K562 (cell line): Measurements from ENCODE around the gene ALPK1. TPM values are rescaled to one million over a fixed set of nuclear protein-coding genes. Genes with fewer than 3 reads are reported as not detected.

ENCODE experiments used
- ATAC-seq: fragments of 200-7000 bp; cut with Tn5 transposase; 3 replicates; pipeline ENCODE4 v1.9.1; 2020; ENCODE audit warnings: moderate library complexity
- BruUV-seq: library from RNA; stranded (reverse); fragments of 400-500 nt; replicated peaks from 2 replicates; lab custom pipeline; 2021; lab: Mats Ljungman, UMichigan
- CTCF ChIA-PET: fragments of 300-600 bp; formaldehyde crosslinking; extraction: SDS; loops from one replicate; lab custom pipeline; 2021; ENCODE audit warnings: low intra/inter-chr PET ratio; lab: Yijun Ruan, JAX
- POLR2A ChIA-PET: fragments of 300-600, 350-650 bp; sonication (Branson Sonifier 250); formaldehyde crosslinking; extraction: SDS; loops from one replicate; lab custom pipeline; 2021; ENCODE audit warnings: antibody characterized with exemption, inconsistent platforms; lab: Yijun Ruan, JAX
- DNase-seq, 4 experiments: peaks; one replicate each; pipeline versions ENCODE4 v3.0.0 to v3.0.0-alpha.2; 2011 to 2018; ENCODE audit warnings: low spot score in 3 of 4, mixed read lengths in 3 of 4; ENCODE audit errors: extremely low read depth in 1 of 4
- FAIRE-seq: peaks from 2 replicates; lab custom pipeline; 2011; peaks lifted over from hg19 to GRCh38; lab: Jason Lieb, UNC
- H2AFZ ChIP-seq: 2 replicates; pipeline ENCODE4 v1.6.0; 2011; ENCODE audit warnings: low read depth, low read length, control low read depth, inconsistent platforms
- H3K27ac ChIP-seq: fragments of 200-600 bp; 3 replicates; pipeline ENCODE4 v1.8.0; 2011; ENCODE audit warnings: low read depth, mild to moderate bottlenecking, control low read depth, inconsistent platforms, low read length, moderate library complexity, mixed read lengths; ENCODE audit errors: extremely low read depth
- H3K27me3 ChIP-seq, 2 experiments: fragments of 300-600 bp in 1 of 2; 2 replicates in 1 of 2; 3 replicates in 1 of 2; pipeline versions ENCODE4 v1.6.0 to v1.8.0; 2011; ENCODE audit warnings: inconsistent platforms in 2 of 2, low read length in 2 of 2, mild to moderate bottlenecking in 1 of 2, mixed read lengths in 1 of 2, moderate library complexity in 1 of 2; ENCODE audit not compliant: control insufficient read depth in 2 of 2, insufficient read depth in 2 of 2
- H3K36me3 ChIP-seq: fragments of 300-600 bp; 3 replicates; pipeline ENCODE4 v1.8.0; 2011; ENCODE audit warnings: mild to moderate bottlenecking, low read length, inconsistent platforms; ENCODE audit not compliant: control insufficient read depth, insufficient read depth
- H3K4me1 ChIP-seq, 2 experiments: fragments of 200-600 bp in 1 of 2; replicated peaks in 1 of 2; 2 replicates in 1 of 2; 3 replicates in 1 of 2; pipeline versions ENCODE4 v1.5.1 to v1.8.0; 2011; ENCODE audit warnings: inconsistent platforms in 2 of 2, low read length in 2 of 2, mild to moderate bottlenecking in 1 of 2, mixed read lengths in 1 of 2, moderate library complexity in 1 of 2; ENCODE audit not compliant: control insufficient read depth in 2 of 2, insufficient read depth in 2 of 2
- H3K4me2 ChIP-seq: 2 replicates; pipeline ENCODE4 v1.6.1; 2011; ENCODE audit warnings: low read length, control low read depth, inconsistent platforms, mixed read lengths; ENCODE audit not compliant: insufficient read depth
- H3K4me3 ChIP-seq: fragments of 200-600 bp; sonication (generic), shearing (Covaris generic); 2 replicates; pipeline ENCODE4 v1.5.1; 2016; ENCODE audit warnings: control low read depth, inconsistent platforms
- H3K79me2 ChIP-seq: fragments of 200-600 bp; 3 replicates; pipeline ENCODE4 v1.8.0; 2011; ENCODE audit warnings: low read length, inconsistent platforms; ENCODE audit not compliant: control insufficient read depth, insufficient read depth
- H3K9ac ChIP-seq, 2 experiments: 2 replicates each; pipeline versions ENCODE4 v1.6.0 to v1.6.1; 2011; ENCODE audit warnings: low read depth in 2 of 2, low read length in 2 of 2, control low read depth in 1 of 2, inconsistent platforms in 1 of 2, mild to moderate bottlenecking in 1 of 2, mixed read lengths in 1 of 2; ENCODE audit not compliant: insufficient read depth in 1 of 2
- H3K9me1 ChIP-seq: one replicate; pipeline ENCODE4 v1.6.0; 2011; ENCODE audit warnings: inconsistent platforms, mild to moderate bottlenecking, low read length, moderate library complexity; ENCODE audit not compliant: control insufficient read depth, insufficient read depth
- H3K9me3 ChIP-seq: replicated peaks from 2 replicates; pipeline ENCODE4 v1.5.1; 2011; ENCODE audit warnings: low read depth, low read length, inconsistent platforms; ENCODE audit not compliant: control insufficient read depth, insufficient read depth
- H4K20me1 ChIP-seq: replicated peaks from 2 replicates; pipeline ENCODE4 v1.6.1; 2011; ENCODE audit warnings: low read length, inconsistent platforms, mixed read lengths; ENCODE audit not compliant: control insufficient read depth, insufficient read depth
- COPS2 ChIP-seq: fragments of 450-650 bp; conservative IDR thresholded peaks from 2 replicates; pipeline ENCODE4 v1.6.1; 2016; ENCODE audit warnings: mild to moderate bottlenecking, moderate library complexity
- E2F8 ChIP-seq: fragments of 450-650 bp; IDR thresholded peaks from 2 replicates; pipeline ENCODE4 v1.7.1; 2018; ENCODE audit warnings: mild to moderate bottlenecking, low read depth; ENCODE audit not compliant: partially characterized antibody
- EZH2 ChIP-seq: IDR thresholded peaks from 2 replicates; pipeline ENCODE4 v1.6.1; 2012; ENCODE audit warnings: low read depth, mild to moderate bottlenecking, inconsistent platforms, low read length, borderline replicate concordance
- FOSL1 ChIP-seq: fragments of 200-800 bp; sonication (Bioruptor generic); conservative IDR thresholded peaks from 2 replicates; pipeline ENCODE4 v1.6.1; 2016; ENCODE audit warnings: missing genetic modification characterization, missing compliant biosample characterization
- HINFP ChIP-seq: fragments of 450-650 bp; conservative IDR thresholded peaks from 2 replicates; pipeline ENCODE4 v1.6.1; 2016; ENCODE audit warnings: missing genetic modification characterization, low read depth, mild to moderate bottlenecking, control low read depth, missing compliant biosample characterization
- KLF1 ChIP-seq: fragments of 450-650 bp; IDR thresholded peaks from 2 replicates; pipeline ENCODE4 v1.6.1; 2016; ENCODE audit warnings: missing genetic modification characterization, missing compliant biosample characterization
- MIER1 ChIP-seq: fragments of 450-650 bp; IDR thresholded peaks from 2 replicates; pipeline ENCODE4 v1.6.1; 2016; ENCODE audit warnings: antibody characterized with exemption, mild to moderate bottlenecking, low read depth
- NCOA6 ChIP-seq: fragments of 450-650 bp; IDR thresholded peaks from 2 replicates; pipeline ENCODE4 v1.6.1; 2017; ENCODE audit warnings: mild to moderate bottlenecking
- RUNX1 ChIP-seq: sonication (generic); IDR thresholded peaks from 2 replicates; pipeline ENCODE4 v1.6.1; 2016; ENCODE audit warnings: antibody characterized with exemption, low read depth
- SETDB1 ChIP-seq: IDR thresholded peaks from one replicate; pipeline ENCODE4 v1.6.1; 2012; ENCODE audit warnings: low read length, control low read depth, inconsistent platforms
- STAG1 ChIP-seq: sonication (generic); formaldehyde crosslinking; IDR thresholded peaks from 2 replicates; pipeline ENCODE4 v1.5.0; 2020; ENCODE audit warnings: missing genetic modification reagents, borderline replicate concordance
- STAT5A ChIP-seq: IDR thresholded peaks from 2 replicates; pipeline ENCODE4 v1.6.1; 2012; ENCODE audit warnings: low read length, inconsistent platforms, borderline replicate concordance
- ZKSCAN8 ChIP-seq: fragments of 200-800 bp; sonication (Bioruptor generic); IDR thresholded peaks from 2 replicates; pipeline ENCODE4 v1.6.1; 2016; ENCODE audit warnings: missing genetic modification characterization, missing compliant biosample characterization
- WGBS: fragments of 100-300 bp; shearing (Covaris generic); methylation state at CpG from one replicate; pipeline ENCODE4 v1.1.6; 2016; ENCODE audit warnings: low coverage, mixed read lengths; ENCODE audit not compliant: insufficient coverage; ENCODE audit errors: missing lambda C conversion rate; 5-methylcytosine and 5-hydroxymethylcytosine counted together
- in situ Hi-C: fragments of 300-500 bp; cut with MboI; formaldehyde crosslinking; loops from 4 replicates; pipeline ENCODE4 v1.15.0; 2018; ENCODE audit warnings: inconsistent platforms, mixed read lengths
- intact Hi-C: fragments of 100-400 bp; cut with micrococcal nuclease; formaldehyde crosslinking; loops from 2 replicates; pipeline ENCODE4 v1.14.2; 2022
- polyA plus RNA-seq, 8 experiments: library from polyadenylated mRNA; depleted of rRNA in 4 of 8; stranded (reverse) in 5 of 8; unstranded in 3 of 8; fragments of >200 nt; fragmentation: Nextera tagmentation in 2 of 8; fragmentation: Illumina TruSeq in 1 of 8; extraction: Ambion mirVana in 2 of 8; extraction: Trizol in 1 of 8; gene quantifications; 2 replicates each; pipeline versions ENCODE4 v1.2.1 to v1.2.3, GENCODE V29; 2011 to 2014; ENCODE audit warnings: inconsistent platforms in 1 of 8, missing spikeins in 1 of 8
- total RNA-seq, 7 experiments: library from RNA; depleted of rRNA in 6 of 7; stranded (reverse); fragments of >200 nt in 6 of 7; fragmentation: Illumina TruSeq in 2 of 7; extraction: Trizol in 2 of 7; gene quantifications; 2 replicates each; pipeline versions ENCODE4 v1.2.1 to v1.2.3, GENCODE V29; 2011 to 2021; ENCODE audit warnings: low replicate concordance in 1 of 7
- TF ChIP-seq, protein P1 (sequence below): sonication (generic); formaldehyde crosslinking; IDR thresholded peaks from 2 replicates; pipeline ENCODE4 v1.8.0; 2023; ENCODE audit warnings: mild to moderate bottlenecking, missing genetic modification reagents

ALPK1 gene
- total and polyA plus RNA-seq, 9 of the 15 experiments (the other 6 are each of a cell fraction or from before 2014, with no cell fraction given), result 2.3 to 6.9 (median 4.6) TPM

GRCh38 chr4:112449708-112450107 lies 152.5 kb downstream of the ALPK1 start (continued):
- TF ChIP-seq EZH2 (no peak), ZKSCAN8 (CRISPR knock-in tag) (no peak)

DNA sequence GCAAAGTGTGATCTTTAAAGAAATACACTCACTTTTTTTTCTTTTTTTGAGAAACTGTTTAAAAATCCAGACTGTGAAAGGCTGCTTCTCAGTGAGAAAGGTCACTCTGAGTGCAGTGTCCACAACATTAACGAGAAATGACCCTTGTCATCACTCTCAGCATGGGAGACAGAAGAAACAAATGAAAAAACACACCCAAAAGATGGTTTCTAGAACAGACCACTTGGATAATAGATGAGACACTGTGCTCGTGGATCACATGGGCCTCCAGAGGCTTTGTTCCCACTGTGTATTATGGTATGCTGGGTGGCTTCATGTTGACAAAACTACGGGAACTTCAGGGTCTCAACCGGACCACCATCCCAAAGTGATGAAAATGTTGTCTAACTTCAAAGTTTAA lies 153.9 kb downstream of the ALPK1 start:
- ATAC-seq, result no peak
- FAIRE-seq, result no peak
- Histone ChIP-seq H3K4me1 (no peaks in the 10 kb centered on the region), H3K4me2 (no peak overlapping the region), H3K4me3 (no peak overlapping the region), H3K27me3 (no peaks in the 10 kb centered on the region; a peak in 1 of 5 replicates), H3K9ac (no peak overlapping the region), H3K9me3 (no peaks in the 10 kb centered on the region), H3K9me1 (no peaks in the 10 kb centered on the region), H3K27ac (no peak overlapping the region), H4K20me1 (no peaks in the 10 kb centered on the region), H3K36me3 (no peaks in the 10 kb centered on the region), H3K79me2 (no peaks in the 10 kb centered on the region), H2AFZ (no peak overlapping the region)
- POLR2A ChIA-PET, result no interaction called here
- WGBS, result 2% methylated on average over 4 of the region's 4 CpGs
- intact Hi-C loops (no loop called here), in situ Hi-C loops (no loop called here)
- DNase-seq, result no peak
- CTCF ChIA-PET, result no interaction called here
- BruUV-seq, result no TSS peak
- TF ChIP-seq RUNX1 (no peak), E2F8 (no peak), NCOA6 (no peak), KLF1 (tag) (no peak), FOSL1 (tag) (no peak), STAG1 (CRISPR knock-in tag) (no peak), STAT5A (no peak), COPS2 (no peak), HINFP (tag) (no peak), SETDB1 (no peak), MIER1 (no peak)
- TF ChIP-seq, protein P1, sequence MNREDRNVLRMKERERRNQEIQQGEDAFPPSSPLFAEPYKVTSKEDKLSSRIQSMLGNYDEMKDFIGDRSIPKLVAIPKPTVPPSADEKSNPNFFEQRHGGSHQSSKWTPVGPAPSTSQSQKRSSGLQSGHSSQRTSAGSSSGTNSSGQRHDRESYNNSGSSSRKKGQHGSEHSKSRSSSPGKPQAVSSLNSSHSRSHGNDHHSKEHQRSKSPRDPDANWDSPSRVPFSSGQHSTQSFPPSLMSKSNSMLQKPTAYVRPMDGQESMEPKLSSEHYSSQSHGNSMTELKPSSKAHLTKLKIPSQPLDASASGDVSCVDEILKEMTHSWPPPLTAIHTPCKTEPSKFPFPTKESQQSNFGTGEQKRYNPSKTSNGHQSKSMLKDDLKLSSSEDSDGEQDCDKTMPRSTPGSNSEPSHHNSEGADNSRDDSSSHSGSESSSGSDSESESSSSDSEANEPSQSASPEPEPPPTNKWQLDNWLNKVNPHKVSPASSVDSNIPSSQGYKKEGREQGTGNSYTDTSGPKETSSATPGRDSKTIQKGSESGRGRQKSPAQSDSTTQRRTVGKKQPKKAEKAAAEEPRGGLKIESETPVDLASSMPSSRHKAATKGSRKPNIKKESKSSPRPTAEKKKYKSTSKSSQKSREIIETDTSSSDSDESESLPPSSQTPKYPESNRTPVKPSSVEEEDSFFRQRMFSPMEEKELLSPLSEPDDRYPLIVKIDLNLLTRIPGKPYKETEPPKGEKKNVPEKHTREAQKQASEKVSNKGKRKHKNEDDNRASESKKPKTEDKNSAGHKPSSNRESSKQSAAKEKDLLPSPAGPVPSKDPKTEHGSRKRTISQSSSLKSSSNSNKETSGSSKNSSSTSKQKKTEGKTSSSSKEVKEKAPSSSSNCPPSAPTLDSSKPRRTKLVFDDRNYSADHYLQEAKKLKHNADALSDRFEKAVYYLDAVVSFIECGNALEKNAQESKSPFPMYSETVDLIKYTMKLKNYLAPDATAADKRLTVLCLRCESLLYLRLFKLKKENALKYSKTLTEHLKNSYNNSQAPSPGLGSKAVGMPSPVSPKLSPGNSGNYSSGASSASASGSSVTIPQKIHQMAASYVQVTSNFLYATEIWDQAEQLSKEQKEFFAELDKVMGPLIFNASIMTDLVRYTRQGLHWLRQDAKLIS, result no peak
